ENCODE measurements around the gene RUNX3.

- TF ChIP-seq ZNF274 (IDR thresholded peaks at IDR 0.05; ENCODE audit: borderline replicate concordance, extremely low read depth, low read length), result no peak
- TF ChIP-seq SIRT6 (IDR thresholded peaks at IDR 0.05; ENCODE audit: low read length), result no peak
These were observed 56.0 kb downstream of the RUNX3 start for GRCh38 chr1:24874056-24874455.

Measured in H1 (cell line).